Retina (tissue), 1 donor: ENCODE results near the gene ADAMTS6.

Experiments
- DNase-seq: peaks from one replicate; pipeline ENCODE4 v3.0.0-alpha.2; 2016

The ADAMTS6 gene

DNA sequence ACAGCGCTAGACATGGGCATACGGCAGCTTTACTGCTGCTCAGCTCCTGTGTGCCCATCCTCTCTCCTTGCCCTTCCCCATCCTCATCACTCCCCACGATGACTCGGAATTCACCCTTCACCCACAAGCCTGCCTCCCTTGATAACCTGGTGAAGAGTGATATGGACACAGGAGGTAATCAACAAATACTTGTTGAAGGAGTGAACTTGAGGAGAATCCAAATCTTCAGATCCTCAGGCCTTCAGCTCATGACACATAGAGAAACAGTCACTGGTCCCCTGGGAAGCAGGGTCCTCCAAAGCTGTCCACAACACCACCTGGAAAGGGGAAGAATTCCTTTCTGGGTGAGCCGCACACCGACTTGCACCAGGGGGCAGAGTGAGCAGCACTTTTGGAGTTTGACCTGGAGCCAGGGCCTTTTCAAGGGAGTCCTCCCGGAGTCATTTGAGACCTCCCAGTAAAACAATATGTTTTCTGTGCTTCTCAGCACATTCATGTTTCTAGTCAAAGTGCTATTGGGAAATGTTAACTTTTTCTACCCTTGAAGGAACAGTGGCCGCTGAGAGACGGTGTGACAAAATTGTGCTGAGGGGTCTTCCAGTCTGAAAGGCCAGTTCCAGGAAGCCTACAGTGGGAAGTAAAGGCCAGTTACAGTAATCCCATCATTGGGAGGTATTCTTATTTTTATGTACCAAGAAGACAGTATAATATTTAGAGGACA lies 380.6 kb downstream of the ADAMTS6 start:
- peak; percentile 61 for DNase-seq
